Gastroesophageal sphincter (tissue), 3 donors: Measurements from ENCODE around the gene GRB2.
"Not testable (repeated sequence)": the region's sequence is repeated elsewhere in the genome, so short reads cannot be mapped to it uniquely, and the experiment has no call there.

ENCODE experiments used
- EP300 ChIP-seq: sonication (generic); formaldehyde crosslinking; IDR thresholded peaks from one replicate; pipeline ENCODE4 v1.6.1; 2017; ENCODE audit warnings: antibody characterized with exemption, mild to moderate bottlenecking
- POLR2A ChIP-seq, 2 donors: fragments of 450-650 bp; IDR thresholded peaks; one replicate each; pipeline ENCODE4 v1.6.1; 2017; ENCODE audit warnings: antibody characterized with exemption in 2 of 2, mild to moderate bottlenecking in 2 of 2, moderate library complexity in 1 of 2
- TF ChIP-seq, protein P1 (sequence below), 4 experiments: fragments of 200-600 bp in 2 of 4; fragments of 450-650 bp in 2 of 4; sonication (generic) in 1 of 4; IDR thresholded peaks; one replicate each; pipeline ENCODE4 v1.5.1; 2017 to 2019; ENCODE audit warnings: antibody characterized with exemption in 4 of 4, mild to moderate bottlenecking in 2 of 4, moderate library complexity in 2 of 4

DNA sequence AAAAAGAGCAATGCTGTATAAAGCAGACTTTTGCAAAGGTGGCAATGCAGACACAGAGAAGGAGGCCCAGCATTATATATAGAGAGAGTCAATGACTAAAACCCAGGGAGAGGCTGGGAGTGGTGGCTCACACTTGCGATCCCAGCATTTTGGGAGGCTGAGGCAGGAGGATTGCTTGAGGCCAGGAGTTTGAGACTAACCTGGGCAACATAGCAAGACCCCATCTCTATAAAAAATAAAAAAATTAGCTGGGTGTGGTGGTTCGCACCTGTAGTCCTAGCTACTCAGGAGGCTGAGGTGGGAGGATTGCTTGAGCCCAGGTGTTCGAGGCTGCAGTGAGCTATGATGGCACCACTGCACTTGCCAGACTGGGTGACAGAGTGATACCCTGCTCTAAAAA, 49.2 kb upstream of the GRB2 start:
- TF ChIP-seq POLR2A (IDR thresholded peaks at IDR 0.05); EP300: not testable (repeated sequence)
- TF ChIP-seq, protein P1, sequence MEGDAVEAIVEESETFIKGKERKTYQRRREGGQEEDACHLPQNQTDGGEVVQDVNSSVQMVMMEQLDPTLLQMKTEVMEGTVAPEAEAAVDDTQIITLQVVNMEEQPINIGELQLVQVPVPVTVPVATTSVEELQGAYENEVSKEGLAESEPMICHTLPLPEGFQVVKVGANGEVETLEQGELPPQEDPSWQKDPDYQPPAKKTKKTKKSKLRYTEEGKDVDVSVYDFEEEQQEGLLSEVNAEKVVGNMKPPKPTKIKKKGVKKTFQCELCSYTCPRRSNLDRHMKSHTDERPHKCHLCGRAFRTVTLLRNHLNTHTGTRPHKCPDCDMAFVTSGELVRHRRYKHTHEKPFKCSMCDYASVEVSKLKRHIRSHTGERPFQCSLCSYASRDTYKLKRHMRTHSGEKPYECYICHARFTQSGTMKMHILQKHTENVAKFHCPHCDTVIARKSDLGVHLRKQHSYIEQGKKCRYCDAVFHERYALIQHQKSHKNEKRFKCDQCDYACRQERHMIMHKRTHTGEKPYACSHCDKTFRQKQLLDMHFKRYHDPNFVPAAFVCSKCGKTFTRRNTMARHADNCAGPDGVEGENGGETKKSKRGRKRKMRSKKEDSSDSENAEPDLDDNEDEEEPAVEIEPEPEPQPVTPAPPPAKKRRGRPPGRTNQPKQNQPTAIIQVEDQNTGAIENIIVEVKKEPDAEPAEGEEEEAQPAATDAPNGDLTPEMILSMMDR (IDR thresholded peaks at IDR 0.05) = not testable (repeated sequence)
